ENCODE measurements around the gene PHB1.
A peak's percentile ranks its signal among the peaks of the same experiment; 100 is the strongest.
"Not testable (repeated sequence)": the region's sequence is repeated elsewhere in the genome, so short reads cannot be mapped to it uniquely, and the experiment has no call there.

PHB1 gene

DNA sequence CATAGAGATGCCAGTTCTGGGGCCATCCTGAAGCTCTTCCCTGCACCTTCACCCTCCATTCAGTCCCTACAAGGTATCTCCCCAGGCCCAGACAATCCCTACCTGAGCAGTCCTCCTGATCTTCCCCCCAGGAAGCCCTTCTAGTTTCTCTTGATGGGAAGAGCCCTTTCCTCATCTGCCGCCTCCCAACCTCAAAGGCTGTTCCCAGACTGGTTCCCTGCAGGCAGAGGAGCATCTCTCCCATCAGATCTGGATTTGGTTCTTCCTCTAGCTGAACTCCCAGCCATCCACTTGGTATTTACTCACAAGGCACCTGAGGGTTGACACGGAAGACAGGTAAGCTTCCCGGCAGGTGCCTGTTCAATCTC lies 24.6 kb upstream of the PHB1 start:
- DNase-seq: no peak

GRCh38 chr17:49438436-49439278 lies 24.0 kb upstream of the PHB1 start:
- DNase-seq: no peak

GRCh38 chr17:49437696-49438435 lies 23.2 kb upstream of the PHB1 start:
- no peak for DNase-seq

GRCh38 chr17:49436174-49436573 lies 21.5 kb upstream of the PHB1 start:
- no peak for DNase-seq

DNA sequence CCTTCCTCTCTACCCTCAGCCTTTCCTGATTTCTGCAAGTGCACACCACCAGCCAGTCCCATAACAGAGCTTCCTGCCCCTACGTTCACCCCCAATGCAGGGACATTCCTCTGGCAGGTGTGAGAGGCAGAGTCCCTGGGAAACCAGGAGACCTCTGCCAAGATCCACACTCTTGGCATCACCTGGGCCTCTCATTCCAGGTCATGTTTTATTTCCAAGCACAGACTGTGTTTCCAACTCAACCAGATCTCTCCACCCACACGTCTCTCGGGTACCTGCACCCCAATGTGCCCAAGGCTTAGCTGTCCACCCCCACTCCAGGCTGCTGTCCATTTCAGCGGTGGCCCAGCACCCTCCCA lies 21.0 kb upstream of the PHB1 start:
- no peak for DNase-seq

- DNase-seq: no peak
Observed at GRCh38 chr17:49434821-49435670, 20.4 kb upstream of the PHB1 start.

DNA sequence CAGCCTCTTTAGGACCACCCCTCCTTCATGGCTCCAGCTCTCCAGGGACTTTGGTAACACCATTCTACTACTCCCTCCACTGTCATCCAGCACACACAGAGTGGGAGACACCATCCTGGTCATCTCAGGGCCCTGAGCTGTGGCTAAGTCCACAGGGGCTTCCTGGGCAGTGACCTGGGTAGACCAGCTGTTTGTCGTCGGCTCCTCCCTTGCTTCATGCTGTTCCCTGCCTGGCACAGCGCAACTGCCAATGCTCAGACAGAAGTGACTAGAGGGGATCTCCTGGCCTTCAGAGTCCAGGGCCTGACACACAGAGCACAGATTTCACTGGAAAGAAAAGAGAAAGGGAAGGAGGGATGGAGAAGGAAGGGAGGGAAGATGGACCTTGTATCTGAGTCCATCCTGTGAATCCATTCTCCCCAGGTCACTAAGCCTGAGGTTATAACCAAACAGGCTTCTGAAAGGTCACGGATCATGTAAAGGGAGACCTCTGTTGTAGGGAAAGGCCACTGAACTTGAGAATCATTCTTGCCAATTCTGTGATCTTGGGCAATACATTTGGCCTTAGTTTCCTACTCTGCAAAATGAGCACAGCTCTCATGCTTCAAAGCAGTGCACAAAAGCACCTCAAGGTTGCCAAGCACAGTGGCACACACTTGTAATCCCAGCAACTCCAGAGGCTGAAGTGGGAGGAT lies 18.5 kb upstream of the PHB1 start:
- DNase-seq: no peak

DNA sequence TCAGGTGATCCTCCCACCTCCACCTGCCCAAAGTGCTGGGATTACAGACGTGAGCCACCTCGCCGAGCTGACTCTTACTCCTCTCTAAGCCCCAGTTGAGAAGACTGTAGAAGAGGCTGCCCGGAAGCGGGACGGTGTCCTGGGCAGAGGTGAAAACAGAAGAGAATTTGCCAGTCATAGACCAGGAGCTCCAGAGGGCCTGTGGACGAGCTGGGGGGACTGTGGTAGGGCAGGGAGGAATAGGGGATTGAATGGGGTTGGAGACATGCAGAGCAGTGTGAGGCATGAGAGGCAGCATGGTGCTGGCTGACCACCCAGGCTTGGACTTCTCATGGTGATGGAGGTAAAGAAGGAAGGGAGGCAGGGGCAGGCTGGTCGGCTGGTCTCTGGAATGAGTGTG lies 17.1 kb upstream of the PHB1 start:
- no peak for DNase-seq

GRCh38 chr17:49425004-49425286 lies 10.3 kb upstream of the PHB1 start:
- DNase-seq: no peak

- not testable (repeated sequence) for DNase-seq
Observed at GRCh38 chr17:49424276-49425003, 9.8 kb upstream of the PHB1 start.

DNA sequence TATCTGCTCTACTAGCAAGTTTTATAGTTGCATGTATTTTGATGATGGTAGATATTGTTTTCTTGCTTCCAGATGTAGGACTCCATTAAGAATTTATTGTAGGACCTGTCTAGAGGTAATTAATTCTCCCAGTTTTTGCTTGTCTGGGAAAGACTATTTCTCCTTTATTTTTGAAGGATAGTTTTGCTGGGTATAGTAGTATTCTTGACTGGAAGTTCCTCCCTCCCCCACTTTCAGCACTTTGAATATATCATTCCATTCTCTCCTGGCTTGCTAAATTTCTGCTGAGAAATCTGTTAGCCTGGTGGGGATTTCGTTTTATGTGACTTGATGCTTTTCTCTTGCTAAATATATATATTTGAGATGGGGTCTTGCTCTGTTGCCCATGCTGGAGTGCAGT lies 8.0 kb upstream of the PHB1 start:
- DNase-seq: no peak

DNA sequence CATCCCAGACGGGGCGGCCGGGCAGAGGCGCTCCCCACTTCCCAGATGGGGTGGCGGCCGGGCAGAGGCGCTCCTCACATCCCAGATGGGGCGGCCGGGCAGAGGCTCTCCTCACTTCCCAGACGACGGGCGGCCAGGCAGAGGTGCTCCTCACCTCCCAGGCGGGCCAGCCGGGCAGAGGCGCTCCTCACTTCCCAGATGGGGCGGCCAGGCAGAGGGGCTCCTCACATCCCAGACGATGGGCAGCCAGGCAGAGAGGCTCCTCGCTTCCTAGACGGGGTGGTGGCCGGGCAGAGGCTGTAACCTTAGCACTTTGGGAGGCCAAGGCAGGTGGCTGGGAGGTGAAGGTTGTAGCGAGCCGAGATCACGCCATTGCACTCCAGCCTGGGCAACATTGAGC lies 5.1 kb upstream of the PHB1 start:
- DNase-seq: not testable (repeated sequence)

- DNase-seq: not testable (repeated sequence)
Observed at GRCh38 chr17:49418754-49419740, 4.4 kb upstream of the PHB1 start.

GRCh38 chr17:49414271-49414621 lies 436 bp downstream of the PHB1 start:
- no peak for DNase-seq

DNA sequence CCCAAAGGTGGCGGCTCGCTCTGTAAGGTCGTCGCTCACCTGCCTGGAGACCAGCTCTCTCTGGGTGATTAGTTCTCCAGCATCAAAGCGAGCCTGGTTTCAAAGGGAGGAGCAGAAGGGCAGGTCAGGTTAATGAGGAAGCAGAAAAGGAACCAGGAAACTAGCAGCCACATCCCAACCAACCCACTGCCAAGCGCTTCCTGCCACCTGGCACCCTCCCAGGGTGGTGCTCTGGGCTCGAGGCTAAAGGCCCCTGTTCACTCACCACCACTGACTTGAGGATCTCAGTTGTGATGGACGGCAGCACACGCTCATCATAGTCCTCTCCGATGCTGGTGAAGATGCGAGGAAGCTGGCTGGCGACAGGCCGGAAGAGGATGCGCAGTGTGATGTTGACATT lies 5.6 kb downstream of the PHB1 start:
- peak; percentile 40 for DNase-seq

DNA sequence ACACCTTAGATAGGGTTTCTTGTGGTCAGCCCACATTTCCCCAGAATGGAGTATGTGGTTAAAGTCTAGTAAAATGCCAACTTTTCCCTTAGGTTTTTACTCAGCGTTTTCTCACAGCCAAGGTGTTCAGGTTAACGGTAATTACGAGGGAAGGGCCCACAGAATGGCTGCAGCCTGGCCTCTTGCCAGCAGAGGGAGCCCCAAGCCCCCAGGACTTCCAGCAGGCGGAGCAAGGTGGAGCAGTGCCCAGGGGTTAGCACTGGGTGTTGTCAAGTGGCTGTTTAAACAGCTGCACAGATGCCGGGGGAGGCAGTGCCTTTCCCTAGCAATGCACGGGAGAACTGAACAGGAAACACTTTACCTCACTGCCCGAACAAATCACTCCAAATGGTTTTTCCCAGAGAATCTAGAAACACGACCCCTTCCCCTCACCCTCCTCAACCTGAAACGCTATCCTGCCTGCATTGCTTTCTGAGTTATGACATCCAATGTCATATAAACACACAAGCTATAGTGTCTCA lies 6.6 kb downstream of the PHB1 start:
- DNase-seq: peak; percentile 59

DNA sequence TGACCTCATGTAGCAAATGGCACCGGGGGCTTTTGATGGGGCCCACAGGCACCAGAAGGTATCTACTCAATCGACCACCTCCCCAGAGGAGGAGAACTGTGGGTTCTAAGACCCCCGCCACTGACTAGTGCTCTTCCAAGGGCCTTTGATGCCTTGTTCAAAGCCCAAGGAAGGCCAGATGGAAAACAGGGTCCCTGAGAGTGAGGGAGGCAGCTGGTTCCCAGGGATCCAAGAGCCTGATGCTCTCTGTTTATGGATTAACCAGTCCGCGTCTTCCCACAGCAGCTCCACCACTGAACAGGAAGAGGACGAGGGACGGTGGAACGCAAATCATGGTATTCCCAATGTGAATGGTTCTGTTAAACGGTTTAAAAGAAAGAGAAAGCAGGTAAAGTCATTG lies 7.6 kb downstream of the PHB1 start:
- no peak for DNase-seq

DNA sequence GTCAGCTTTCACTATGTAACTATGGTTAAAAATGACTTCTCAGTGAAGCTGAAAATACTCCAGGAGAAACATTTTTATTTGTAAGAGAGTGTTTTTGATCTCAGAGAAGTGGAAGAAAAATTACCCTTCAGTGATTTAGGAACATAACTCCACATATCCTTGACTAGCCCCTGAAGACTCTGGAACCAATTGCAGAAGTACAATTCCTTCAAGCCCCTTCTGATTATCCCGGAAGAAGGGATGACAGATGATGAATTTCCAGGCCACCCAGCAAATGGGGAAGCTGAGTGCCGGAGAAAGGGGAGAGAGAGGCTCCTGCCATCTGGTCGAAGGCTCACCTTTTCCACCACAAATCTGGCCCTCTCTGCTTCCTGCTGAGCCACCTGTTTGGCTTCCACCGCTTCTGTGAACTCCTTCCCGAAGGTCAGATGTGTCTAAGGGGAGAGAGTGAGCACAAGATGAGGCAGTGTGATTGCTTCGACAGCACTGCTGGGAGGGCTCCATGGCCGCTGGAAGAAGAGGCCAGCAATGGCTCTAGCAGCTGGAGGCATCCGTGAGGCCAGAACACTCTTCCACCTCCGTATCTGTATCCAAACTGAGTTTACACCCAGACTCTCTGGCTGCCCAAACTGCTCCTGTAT lies 8.1 kb downstream of the PHB1 start:
- DNase-seq: no peak

GRCh38 chr17:49404906-49405305 lies 9.8 kb downstream of the PHB1 start:
- no peak for DNase-seq

DNA sequence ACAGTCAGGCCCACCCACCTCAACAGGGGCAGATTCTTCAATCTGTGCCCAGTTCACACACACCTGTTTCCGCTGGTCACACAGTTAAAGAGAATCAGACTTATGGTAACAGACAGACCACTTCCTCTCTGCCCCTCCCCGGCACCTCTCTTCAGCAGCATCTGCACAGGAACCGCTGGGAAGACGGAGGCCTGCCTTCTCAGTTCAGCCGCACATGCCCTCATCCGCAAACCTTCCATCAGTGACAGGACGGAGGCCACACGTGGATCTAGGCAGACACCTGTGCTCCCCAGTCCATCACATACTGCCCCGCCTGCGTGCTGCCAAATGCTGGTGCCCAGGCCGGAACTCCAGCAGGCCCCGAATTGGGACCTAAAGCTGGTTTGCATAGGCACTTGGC lies 10.3 kb downstream of the PHB1 start:
- DNase-seq: peak; percentile 54
